GM10847 (cell line): ENCODE data around the gene MBNL2.

ENCODE experiments used
- POLR2A ChIP-seq: IDR thresholded peaks from 2 replicates; pipeline ENCODE4 v1.6.1; 2011; ENCODE audit not compliant: insufficient read length; ENCODE audit errors: extremely low read depth

The MBNL2 gene

GRCh38 chr13:97322740-97323342 lies 100.7 kb downstream of the MBNL2 start:
- TF ChIP-seq POLR2A, result no peak

DNA sequence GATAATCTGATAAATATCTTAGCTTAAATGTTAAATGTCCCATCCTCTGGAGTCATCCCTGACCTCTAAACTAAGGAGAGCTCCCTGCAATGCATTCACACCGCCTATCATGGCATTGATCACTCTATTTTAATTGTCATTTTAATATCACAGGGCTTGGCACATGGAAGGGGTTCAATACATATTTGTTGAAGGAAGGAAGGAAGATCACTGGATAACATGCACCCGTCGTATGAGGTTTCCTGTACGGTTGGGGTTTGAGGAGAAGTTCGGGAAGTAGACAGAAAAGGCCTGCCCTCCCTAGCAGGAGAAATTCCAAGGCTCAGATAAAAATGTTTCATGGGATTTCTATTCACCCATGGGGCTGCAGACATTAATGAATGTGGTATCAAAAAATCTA lies 102.0 kb downstream of the MBNL2 start:
- no peak for TF ChIP-seq POLR2A

GRCh38 chr13:97325738-97326137 lies 103.6 kb downstream of the MBNL2 start:
- TF ChIP-seq POLR2A, result no peak

- TF ChIP-seq POLR2A, result no peak
Observed at GRCh38 chr13:97327086-97327485, 105.0 kb downstream of the MBNL2 start.

DNA sequence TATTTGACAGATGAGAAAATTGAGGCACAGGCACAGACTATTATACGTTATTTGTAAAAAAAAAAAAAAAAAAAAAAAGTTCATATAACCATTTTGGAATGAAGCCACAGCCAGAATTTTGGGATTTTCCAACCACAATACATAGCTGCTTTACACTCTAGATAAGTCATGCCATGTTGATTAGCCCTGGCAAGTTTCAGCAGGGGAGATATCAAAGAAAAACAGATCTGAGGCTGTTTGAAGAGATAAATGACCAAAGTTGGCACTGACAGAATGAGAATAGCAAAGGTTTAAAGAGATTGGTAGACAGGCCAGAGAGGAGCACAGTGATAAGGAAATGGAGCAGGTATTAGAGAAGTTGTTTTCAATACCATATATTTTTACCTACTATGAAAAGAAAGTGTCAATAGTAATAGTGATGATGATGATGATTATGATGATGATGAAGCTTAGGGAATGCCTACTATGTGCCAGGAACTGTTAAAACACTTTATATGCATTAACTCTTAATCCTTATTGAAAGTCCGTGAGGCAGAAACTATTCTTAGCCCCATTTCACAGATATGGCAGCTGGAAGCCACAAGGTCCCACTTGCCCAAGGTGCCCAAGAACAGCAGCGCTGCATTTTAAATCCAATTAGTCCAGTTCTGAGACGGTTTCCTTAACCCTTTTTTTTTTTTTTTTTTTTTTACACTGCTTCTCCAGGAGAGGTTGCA lies 105.5 kb downstream of the MBNL2 start:
- TF ChIP-seq POLR2A, result no peak

- no peak for TF ChIP-seq POLR2A
Observed at GRCh38 chr13:97328222-97328790, 106.2 kb downstream of the MBNL2 start.

DNA sequence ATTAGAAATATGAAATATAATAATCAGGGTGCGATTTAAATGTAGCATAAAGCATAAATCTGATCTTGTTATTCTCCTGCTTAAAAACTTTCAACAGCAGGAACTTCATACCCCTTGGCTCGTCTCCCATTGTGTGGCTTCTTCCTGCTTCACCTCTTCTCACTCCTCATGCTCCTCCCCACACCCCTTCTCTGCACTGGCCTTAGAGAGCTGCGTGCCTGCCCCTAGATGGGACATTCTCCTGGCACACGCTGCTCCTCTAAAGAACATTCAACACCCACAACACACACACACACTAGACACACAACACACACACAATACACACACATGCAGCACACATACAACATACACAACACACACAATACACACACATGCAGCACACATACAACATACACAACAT lies 107.2 kb downstream of the MBNL2 start:
- no peak for TF ChIP-seq POLR2A

DNA sequence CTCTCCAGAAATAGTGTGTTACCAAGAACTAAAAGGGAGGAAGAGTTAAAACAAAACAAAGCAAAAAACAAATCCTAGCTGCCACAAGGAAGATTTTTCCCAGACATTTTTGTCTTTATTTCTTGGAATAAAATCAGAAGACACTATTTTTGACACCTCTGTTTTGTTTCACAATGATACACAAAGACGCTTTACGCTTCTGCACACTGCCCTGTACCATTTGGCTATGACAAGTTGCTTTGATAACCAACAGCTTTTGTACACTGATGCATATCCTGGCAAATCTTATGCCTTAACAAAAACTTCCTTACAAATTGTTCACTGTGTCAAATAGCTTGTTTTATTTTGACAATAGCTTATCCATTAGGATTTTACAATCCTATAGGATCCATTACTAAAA lies 108.3 kb downstream of the MBNL2 start:
- TF ChIP-seq POLR2A, result no peak

DNA sequence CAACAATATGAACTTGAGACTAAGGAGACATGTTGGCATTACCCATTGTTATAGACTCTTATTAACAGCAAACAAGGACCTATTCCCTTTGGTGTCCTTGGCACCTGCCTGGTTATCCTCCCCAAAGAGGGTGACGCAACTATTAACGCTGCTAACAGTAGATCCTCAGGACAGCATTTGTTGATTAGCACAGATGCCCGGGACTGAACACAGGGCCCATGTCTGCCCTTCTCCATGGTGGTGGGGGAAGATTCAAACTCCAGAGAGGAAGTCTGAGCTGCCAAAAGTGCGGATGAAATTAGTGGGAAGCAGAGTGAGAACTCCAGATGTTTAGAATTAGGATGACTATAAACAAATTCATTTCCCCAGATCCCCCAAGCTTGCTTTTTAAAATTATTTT lies 110.6 kb downstream of the MBNL2 start:
- no peak for TF ChIP-seq POLR2A

- no peak for TF ChIP-seq POLR2A
Observed at GRCh38 chr13:97333983-97334382, 111.8 kb downstream of the MBNL2 start.

DNA sequence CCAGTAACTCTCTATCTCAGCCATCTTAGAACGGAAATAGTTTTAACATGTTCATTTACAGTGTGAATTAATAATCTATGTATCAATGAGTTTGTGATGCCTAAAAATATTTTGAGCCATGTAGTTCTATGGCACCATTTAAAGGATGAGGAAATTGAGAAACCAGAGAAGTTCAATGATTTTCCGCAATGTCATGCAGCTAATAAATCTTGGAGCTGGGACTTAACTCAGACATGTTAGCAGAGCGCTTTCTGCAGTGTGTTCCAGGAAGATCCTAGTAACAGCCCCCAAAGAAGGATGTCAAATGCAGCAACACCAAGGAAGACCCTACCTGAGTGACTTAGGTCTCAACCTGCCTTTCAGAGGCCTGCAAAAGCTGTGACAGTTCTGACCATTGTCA lies 112.6 kb downstream of the MBNL2 start:
- no peak for TF ChIP-seq POLR2A

DNA sequence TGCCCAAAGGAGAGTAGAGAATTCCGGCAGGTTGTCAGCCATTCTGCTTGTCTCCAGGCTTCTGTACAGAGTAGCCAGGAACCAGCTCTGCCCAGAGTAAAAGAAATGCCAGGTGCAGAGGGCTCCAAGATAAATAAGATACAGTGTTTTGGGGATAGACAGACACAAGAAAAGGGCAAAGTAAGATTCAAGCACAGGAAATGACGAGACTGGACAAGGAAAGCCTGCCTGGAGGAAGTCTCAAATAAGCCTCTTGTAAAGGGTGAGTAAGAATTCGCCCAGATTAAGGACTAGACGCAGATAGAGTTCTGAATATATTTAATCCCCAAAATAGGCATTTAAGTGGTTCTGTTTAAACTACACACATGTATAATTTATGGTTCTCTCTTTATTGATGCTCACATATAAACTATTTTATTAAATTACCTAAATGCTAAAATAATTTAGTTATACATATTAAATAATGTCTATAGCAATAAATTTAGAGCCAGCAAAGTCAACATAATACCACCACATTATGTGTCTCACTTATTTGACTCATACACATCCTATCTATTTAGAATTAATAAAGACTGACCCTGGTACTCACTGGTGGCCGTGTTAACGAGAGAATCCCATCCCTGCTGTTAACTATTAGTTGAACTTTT lies 113.5 kb downstream of the MBNL2 start:
- no peak for TF ChIP-seq POLR2A

DNA sequence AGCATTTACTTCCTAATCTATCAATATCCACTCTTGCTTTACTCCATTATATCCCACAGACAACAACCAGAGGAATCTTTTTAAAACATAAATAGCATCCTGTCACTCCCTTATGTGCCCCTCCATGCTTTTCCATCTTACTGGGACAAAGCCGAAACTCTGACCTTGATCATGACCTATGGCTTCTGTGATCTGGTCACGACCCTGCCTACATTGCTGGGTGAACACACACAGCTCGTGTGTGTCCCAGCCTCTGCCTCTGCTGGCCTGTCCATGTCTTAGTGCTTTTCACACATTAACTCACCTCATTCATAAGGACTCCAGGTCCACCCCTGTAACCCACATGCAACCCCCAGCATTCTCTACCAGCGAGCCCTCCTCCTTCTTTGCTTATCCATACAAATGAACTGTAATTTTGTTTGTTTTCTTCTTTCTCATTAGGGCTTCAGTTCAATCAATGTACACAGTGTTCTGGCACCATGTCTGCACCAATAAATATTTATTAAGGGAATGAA lies 115.9 kb downstream of the MBNL2 start:
- TF ChIP-seq POLR2A, result no peak

DNA sequence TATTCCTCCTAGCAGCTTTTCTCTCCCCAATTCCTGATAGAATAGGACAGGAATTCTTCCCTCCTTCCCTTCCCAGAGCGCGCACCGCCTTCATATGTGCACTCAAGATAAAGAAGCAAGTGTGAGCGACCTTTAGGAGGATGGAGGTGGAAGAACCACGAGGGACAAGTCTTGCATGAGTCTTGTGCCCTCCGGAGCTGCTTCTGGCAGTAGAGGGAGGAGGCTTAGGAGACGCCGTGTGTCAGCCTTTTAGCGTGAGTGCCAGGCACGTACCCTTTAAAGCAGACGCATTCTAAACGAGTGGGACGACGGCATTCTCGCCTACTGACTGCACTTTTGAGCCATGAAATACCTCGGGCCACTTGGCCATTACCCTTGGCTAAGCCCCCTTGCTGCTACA lies 116.4 kb downstream of the MBNL2 start:
- TF ChIP-seq POLR2A, result no peak

GRCh38 chr13:97339019-97339987 lies 117.2 kb downstream of the MBNL2 start:
- TF ChIP-seq POLR2A, result no peak
